Activated CD8-positive, alpha-beta memory T cell treated with anti-CD3 and anti-CD28 coated beads, Interleukin-2, amount 50 U/mL, for 48 hours (primary cell): ENCODE measurements around the gene CCDC179.

Source experiments
- DNase-seq: peaks from one replicate; pipeline ENCODE4 v3.0.0-alpha.2; 2020

Gene CCDC179

GRCh38 chr11:22807855-22808570 is 52.3 kb downstream of the CCDC179 start:
- DNase-seq, result no peak

DNA sequence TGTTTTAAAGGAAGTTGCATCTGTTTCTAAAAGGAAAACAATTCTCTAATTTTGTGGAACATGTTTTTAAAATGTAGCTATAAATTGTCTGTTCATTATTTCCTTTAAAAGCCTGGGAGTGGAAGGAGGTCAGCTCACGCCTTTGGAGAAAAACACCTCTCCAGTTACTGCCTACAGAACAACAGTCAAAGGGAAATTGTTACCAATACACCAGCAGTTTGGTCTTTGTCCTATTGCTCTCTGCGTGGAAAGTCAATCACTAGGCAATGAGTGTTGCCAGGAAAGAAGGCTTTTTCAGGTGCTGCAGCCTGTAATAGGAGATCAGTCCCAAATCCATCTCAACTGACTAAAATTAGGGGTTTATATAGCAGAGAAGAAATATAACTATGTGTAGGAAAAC is 52.9 kb downstream of the CCDC179 start:
- no peak for DNase-seq

DNA sequence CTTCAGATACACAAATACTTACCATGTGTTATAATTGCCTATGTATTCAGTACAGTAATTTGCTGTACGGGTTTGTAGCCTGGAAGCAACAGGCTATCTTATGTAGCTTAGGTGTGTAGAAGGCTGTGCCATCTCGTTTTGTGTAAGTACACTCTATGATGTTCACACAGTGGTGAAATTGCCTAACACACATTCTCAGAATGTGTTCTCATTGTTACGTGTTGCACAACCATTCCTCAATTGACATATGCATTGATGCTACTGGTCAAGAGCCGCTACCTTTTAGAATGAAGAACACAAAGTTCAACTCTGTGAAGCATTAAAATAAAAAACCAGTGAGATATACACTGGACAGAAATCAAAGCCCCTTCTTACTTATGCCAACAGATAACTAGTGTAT is 57.4 kb downstream of the CCDC179 start:
- DNase-seq, result no peak

DNA sequence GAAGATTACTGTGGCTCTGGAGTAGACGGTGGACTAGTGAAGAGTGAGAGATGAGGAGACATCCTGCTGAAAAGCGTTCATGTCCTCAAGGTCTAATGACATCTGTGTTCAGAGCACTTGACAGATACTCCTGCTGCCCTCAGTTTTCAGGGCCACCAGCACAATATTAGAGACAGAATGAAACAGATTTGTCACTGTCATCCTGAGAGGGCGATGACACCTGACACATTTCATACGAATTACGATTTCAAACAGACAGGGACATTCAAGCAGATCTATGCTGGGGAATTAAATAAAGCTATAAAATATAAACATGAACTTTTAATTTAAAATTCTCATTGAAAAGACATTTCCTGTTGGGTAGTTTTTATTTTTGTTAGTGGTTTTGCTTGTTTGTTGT is 59.8 kb downstream of the CCDC179 start:
- DNase-seq, result no peak

GRCh38 chr11:22798901-22799300 is 61.4 kb downstream of the CCDC179 start:
- DNase-seq, result no peak

DNA sequence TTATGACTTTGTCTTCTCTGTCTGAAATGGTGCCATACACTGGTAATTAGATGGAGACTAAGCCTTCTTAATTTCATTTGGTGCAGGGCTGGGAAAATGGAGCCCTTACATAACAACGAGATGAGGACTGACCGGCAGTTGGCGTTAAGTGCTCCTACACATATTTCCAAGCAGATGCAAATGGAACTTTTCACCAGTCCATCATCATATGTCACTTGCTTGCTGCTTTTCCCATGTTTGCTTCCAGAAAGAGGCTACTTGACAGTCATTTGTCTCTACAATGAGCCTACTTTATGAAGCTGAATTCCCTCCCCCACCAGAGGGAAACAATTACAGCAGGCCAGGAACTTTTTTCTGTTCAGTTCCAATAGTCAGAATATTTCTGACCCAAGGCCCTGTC is 63.2 kb downstream of the CCDC179 start:
- no peak for DNase-seq
